ENCODE results near the gene KIF26A.

Gene KIF26A

GRCh38 chr14:104101651-104102281, 36.6 kb upstream of the KIF26A start:
- no peaks in the 10 kb centered on the region for H3K79me2 ChIP-seq (ENCODE audit: low read length)
- no peaks in the 10 kb centered on the region for H3K9me2 ChIP-seq (replicated peaks; ENCODE audit: insufficient read depth, low read length)
- H3K4me1 ChIP-seq (ENCODE audit: low read length): no peaks in the 10 kb centered on the region
- no peak for TF ChIP-seq EZH2 (optimal IDR thresholded peaks at IDR 0.05; ENCODE audit: low read depth, low read length)
- TF ChIP-seq, protein P1, sequence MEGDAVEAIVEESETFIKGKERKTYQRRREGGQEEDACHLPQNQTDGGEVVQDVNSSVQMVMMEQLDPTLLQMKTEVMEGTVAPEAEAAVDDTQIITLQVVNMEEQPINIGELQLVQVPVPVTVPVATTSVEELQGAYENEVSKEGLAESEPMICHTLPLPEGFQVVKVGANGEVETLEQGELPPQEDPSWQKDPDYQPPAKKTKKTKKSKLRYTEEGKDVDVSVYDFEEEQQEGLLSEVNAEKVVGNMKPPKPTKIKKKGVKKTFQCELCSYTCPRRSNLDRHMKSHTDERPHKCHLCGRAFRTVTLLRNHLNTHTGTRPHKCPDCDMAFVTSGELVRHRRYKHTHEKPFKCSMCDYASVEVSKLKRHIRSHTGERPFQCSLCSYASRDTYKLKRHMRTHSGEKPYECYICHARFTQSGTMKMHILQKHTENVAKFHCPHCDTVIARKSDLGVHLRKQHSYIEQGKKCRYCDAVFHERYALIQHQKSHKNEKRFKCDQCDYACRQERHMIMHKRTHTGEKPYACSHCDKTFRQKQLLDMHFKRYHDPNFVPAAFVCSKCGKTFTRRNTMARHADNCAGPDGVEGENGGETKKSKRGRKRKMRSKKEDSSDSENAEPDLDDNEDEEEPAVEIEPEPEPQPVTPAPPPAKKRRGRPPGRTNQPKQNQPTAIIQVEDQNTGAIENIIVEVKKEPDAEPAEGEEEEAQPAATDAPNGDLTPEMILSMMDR (IDR thresholded peaks at IDR 0.05; ENCODE audit: low read length): no peak
- no peak for TF ChIP-seq EZH2phosphoT487 (IDR thresholded peaks at IDR 0.05; ENCODE audit: low read length)
- no peak overlapping the region for H2AFZ ChIP-seq (ENCODE audit: low read length)
- H3F3A ChIP-seq (ENCODE audit: insufficient read depth, low read length): no peaks in the 10 kb centered on the region
- H3K4me2 ChIP-seq (ENCODE audit: low read depth, low read length): no peak overlapping the region
- H3K4me3 ChIP-seq (ENCODE audit: low read length): no peak overlapping the region
- H3K9ac ChIP-seq (ENCODE audit: low read length): no peak overlapping the region
- H3K27ac ChIP-seq (ENCODE audit: low read length): no peak overlapping the region
- no peaks in the 10 kb centered on the region for H4K20me1 ChIP-seq (ENCODE audit: insufficient read depth, low read length)
- H3K27me3 ChIP-seq (replicated peaks; ENCODE audit: insufficient read depth, low read length): peaks cover 7% of the 10 kb centered on the region; the same call in 1 of the 2 replicates
- H3K9me3 ChIP-seq (replicated peaks; ENCODE audit: insufficient read depth, low read length): no peaks in the 10 kb centered on the region
- no peak for DNase-seq
- no peaks in the 10 kb centered on the region for H3K36me3 ChIP-seq (replicated peaks; ENCODE audit: insufficient read depth, low read length)

GRCh38 chr14:104102282-104102914, 36.0 kb upstream of the KIF26A start:
- peaks cover 7% of the 10 kb centered on the region; the same call in 1 of the 2 replicates for H3K27me3 ChIP-seq (replicated peaks; ENCODE audit: insufficient read depth, low read length)
- no peak overlapping the region for H3K9ac ChIP-seq (ENCODE audit: low read length)
- no peak overlapping the region for H3K4me3 ChIP-seq (ENCODE audit: low read length)
- no peaks in the 10 kb centered on the region for H3K9me3 ChIP-seq (replicated peaks; ENCODE audit: insufficient read depth, low read length)
- H3K79me2 ChIP-seq (ENCODE audit: low read length): no peaks in the 10 kb centered on the region
- no peaks in the 10 kb centered on the region for H3K36me3 ChIP-seq (replicated peaks; ENCODE audit: insufficient read depth, low read length)
- H3K4me2 ChIP-seq (ENCODE audit: low read depth, low read length): no peak overlapping the region
- no peak overlapping the region for H3K27ac ChIP-seq (ENCODE audit: low read length)
- TF ChIP-seq, protein P1 (IDR thresholded peaks at IDR 0.05; ENCODE audit: low read length): no peak
- TF ChIP-seq EZH2phosphoT487 (IDR thresholded peaks at IDR 0.05; ENCODE audit: low read length) (no peak), EZH2 (optimal IDR thresholded peaks at IDR 0.05; ENCODE audit: low read depth, low read length) (no peak)
- H3F3A ChIP-seq (ENCODE audit: insufficient read depth, low read length): no peaks in the 10 kb centered on the region
- no peaks in the 10 kb centered on the region for H4K20me1 ChIP-seq (ENCODE audit: insufficient read depth, low read length)
- H2AFZ ChIP-seq (ENCODE audit: low read length): no peak overlapping the region
- DNase-seq: no peak
- H3K4me1 ChIP-seq (ENCODE audit: low read length): no peaks in the 10 kb centered on the region
- no peaks in the 10 kb centered on the region for H3K9me2 ChIP-seq (replicated peaks; ENCODE audit: insufficient read depth, low read length)

DNA sequence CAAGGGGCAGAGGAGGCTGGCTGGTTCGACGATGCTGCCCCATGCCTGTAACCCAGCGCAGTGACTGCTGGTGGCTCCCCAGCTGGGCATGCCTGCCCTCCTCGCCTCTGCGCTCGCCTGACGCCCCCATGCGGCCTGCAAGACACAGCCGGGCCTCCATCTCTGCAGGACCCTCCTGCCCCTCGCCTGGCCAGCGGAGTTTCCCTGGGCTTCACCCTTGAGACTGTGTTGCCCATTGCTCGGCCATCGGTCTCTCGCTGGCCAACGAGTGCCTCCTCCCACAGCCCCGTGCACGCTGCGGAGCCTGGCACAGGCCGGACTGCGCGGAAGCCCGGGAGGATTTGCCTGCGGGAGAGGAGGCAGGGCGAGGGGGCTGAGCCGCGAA, 35.3 kb upstream of the KIF26A start:
- no peak overlapping the region for H3K4me2 ChIP-seq (ENCODE audit: low read depth, low read length)
- no peak overlapping the region for H2AFZ ChIP-seq (ENCODE audit: low read length)
- no peak for TF ChIP-seq EZH2phosphoT487 (IDR thresholded peaks at IDR 0.05; ENCODE audit: low read length)
- no peak for TF ChIP-seq EZH2 (optimal IDR thresholded peaks at IDR 0.05; ENCODE audit: low read depth, low read length)
- TF ChIP-seq, protein P1 (IDR thresholded peaks at IDR 0.05; ENCODE audit: low read length): no peak

More for the DNA sequence above, 35.3 kb upstream of the KIF26A start:
- Histone ChIP-seq H3K9me3 (replicated peaks; ENCODE audit: insufficient read depth, low read length) (no peaks in the 10 kb centered on the region), H3K9me2 (replicated peaks; ENCODE audit: insufficient read depth, low read length) (no peaks in the 10 kb centered on the region), H3K9ac (ENCODE audit: low read length) (no peak overlapping the region), H3K79me2 (ENCODE audit: low read length) (no peaks in the 10 kb centered on the region), H4K20me1 (ENCODE audit: insufficient read depth, low read length) (no peaks in the 10 kb centered on the region), H3K27me3 (replicated peaks; ENCODE audit: insufficient read depth, low read length) (peaks cover 7% of the 10 kb centered on the region; the same call in 1 of the 2 replicates), H3K27ac (ENCODE audit: low read length) (no peak overlapping the region), H3K4me1 (ENCODE audit: low read length) (no peaks in the 10 kb centered on the region), H3F3A (ENCODE audit: insufficient read depth, low read length) (no peaks in the 10 kb centered on the region), H3K4me3 (ENCODE audit: low read length) (no peak overlapping the region), H3K36me3 (replicated peaks; ENCODE audit: insufficient read depth, low read length) (no peaks in the 10 kb centered on the region)
- no peak for DNase-seq
